GM18873 (cell line): Measurements from ENCODE around the gene SPAG9.

Source experiments
- ATAC-seq: cut with Tn5 transposase; IDR thresholded peaks from one replicate; pipeline ENCODE4 v1.9.1; 2021; ENCODE audit warnings: mild to moderate bottlenecking, moderate library complexity, moderate number of reproducible peaks; ENCODE audit not compliant: unreplicated experiment, low FRiP score

The SPAG9 gene

GRCh38 chr17:51120739-51121619 lies at the start of gene SPAG9:
SPAG9 (minus strand) TSS chr17:51120868; CDS start chr17:51120656, 212 bp downstream.
- ATAC-seq: peak; percentile 39

GRCh38 chr17:51169340-51169739 lies 48.7 kb upstream of the SPAG9 start:
- ATAC-seq: no peak

GRCh38 chr17:51166987-51167931 lies 46.6 kb upstream of the SPAG9 start:
- ATAC-seq: peak; percentile 30

- ATAC-seq: peak; percentile 60
Observed at GRCh38 chr17:51166198-51166986, 45.7 kb upstream of the SPAG9 start, which contains the start of gene NME2. NME2 (plus strand) TSS chr17:51166411; CDS start chr17:51166831, 420 bp downstream.

- ATAC-seq: peak; percentile 8
Observed at GRCh38 chr17:51165680-51166197, 45.1 kb upstream of the SPAG9 start.

GRCh38 chr17:51164911-51165679 lies 44.4 kb upstream of the SPAG9 start:
- ATAC-seq: no peak

- no peak for ATAC-seq
Observed at GRCh38 chr17:51161541-51161940, 40.9 kb upstream of the SPAG9 start.

GRCh38 chr17:51159604-51160003 lies 38.9 kb upstream of the SPAG9 start:
- ATAC-seq: no peak

- no peak for ATAC-seq
Observed at GRCh38 chr17:51155416-51155815, 34.7 kb upstream of the SPAG9 start.

GRCh38 chr17:51154176-51154575 lies 33.5 kb upstream of the SPAG9 start:
- no peak for ATAC-seq

- peak; percentile 91 for ATAC-seq
Observed at GRCh38 chr17:51153210-51154072, 32.8 kb upstream of the SPAG9 start, which contains the start of gene NME1. NME1 (plus strand) TSS chr17:51153559; CDS start chr17:51155655, 2,096 bp downstream.

GRCh38 chr17:51152766-51153209 lies 32.1 kb upstream of the SPAG9 start:
- no peak for ATAC-seq

GRCh38 chr17:51150932-51151331 lies 30.3 kb upstream of the SPAG9 start:
- ATAC-seq: no peak

GRCh38 chr17:51149163-51149562 lies 28.5 kb upstream of the SPAG9 start:
- ATAC-seq: no peak

- ATAC-seq: no peak
Observed at GRCh38 chr17:51147650-51148049, 27.0 kb upstream of the SPAG9 start.

GRCh38 chr17:51144266-51145022 lies 23.8 kb upstream of the SPAG9 start:
- no peak for ATAC-seq

- no peak for ATAC-seq
Observed at GRCh38 chr17:51142597-51142996, 21.9 kb upstream of the SPAG9 start.
